ENCODE results near the gene EPHB1.

Gene EPHB1

GRCh38 chr3:135135445-135135844 lies 340.4 kb downstream of the EPHB1 start (continued):
- TF ChIP-seq RARB (CRISPR knock-in tag; IDR thresholded peaks at IDR 0.05) = no peak
- no peak for TF ChIP-seq PATZ1 (CRISPR knock-in tag; IDR thresholded peaks at IDR 0.05; ENCODE audit: borderline replicate concordance)
- no peak for TF ChIP-seq POU6F1 (CRISPR knock-in tag; IDR thresholded peaks at IDR 0.05; ENCODE audit: borderline replicate concordance, low read depth)

GRCh38 chr3:135136361-135137100 lies 341.5 kb downstream of the EPHB1 start:
- TF ChIP-seq SNAI2 (CRISPR knock-in tag; IDR thresholded peaks at IDR 0.05) (no peak), POU6F1 (CRISPR knock-in tag; IDR thresholded peaks at IDR 0.05; ENCODE audit: borderline replicate concordance, low read depth) (no peak), CREB5 (CRISPR knock-in tag; IDR thresholded peaks at IDR 0.05; ENCODE audit: low read depth) (no peak), ZNF70 (CRISPR knock-in tag; IDR thresholded peaks at IDR 0.05) (no peak), ARNTL (CRISPR knock-in tag; IDR thresholded peaks at IDR 0.05; ENCODE audit: borderline replicate concordance, low read depth) (no peak), ESRRG (CRISPR knock-in tag; IDR thresholded peaks at IDR 0.05) (no peak), OSR1 (CRISPR knock-in tag; IDR thresholded peaks at IDR 0.05) (no peak), ISL1 (CRISPR knock-in tag; IDR thresholded peaks at IDR 0.05) (no peak), ZFP30 (CRISPR knock-in tag; IDR thresholded peaks at IDR 0.05) (no peak), TSHZ2 (CRISPR knock-in tag; IDR thresholded peaks at IDR 0.05) (no peak), ZNF8 (CRISPR knock-in tag; IDR thresholded peaks at IDR 0.05) (no peak), PPARA (CRISPR knock-in tag; IDR thresholded peaks at IDR 0.05; ENCODE audit: borderline replicate concordance) (no peak), ZNF565 (CRISPR knock-in tag; conservative IDR thresholded peaks at IDR 0.05; ENCODE audit: low read depth) (no peak)
- ATAC-seq = no peak

GRCh38 chr3:135137296-135137695 lies 342.2 kb downstream of the EPHB1 start:
- no peak for TF ChIP-seq ISL1 (CRISPR knock-in tag; IDR thresholded peaks at IDR 0.05)
- no peak for TF ChIP-seq PPARA (CRISPR knock-in tag; IDR thresholded peaks at IDR 0.05; ENCODE audit: borderline replicate concordance)
- TF ChIP-seq ESRRG (CRISPR knock-in tag; IDR thresholded peaks at IDR 0.05) = no peak
- TF ChIP-seq ZNF70 (CRISPR knock-in tag; IDR thresholded peaks at IDR 0.05) = no peak
- no peak for TF ChIP-seq CSRNP3 (CRISPR knock-in tag; IDR thresholded peaks at IDR 0.05)
- TF ChIP-seq TSHZ2 (CRISPR knock-in tag; IDR thresholded peaks at IDR 0.05) = no peak
- no peak for ATAC-seq

All from SK-N-SH treated with all-trans-retinoic acid at 6 μM for 48 hours (cell line).